HG03342 (cell line): ENCODE data around the gene GDPD5.

Experiments used
- ATAC-seq: cut with Tn5 transposase; IDR thresholded peaks from one replicate; pipeline ENCODE4 v1.9.1; 2021; ENCODE audit warnings: mild to moderate bottlenecking, moderate library complexity; ENCODE audit not compliant: unreplicated experiment

The GDPD5 gene

GRCh38 chr11:75558939-75559843, 33.5 kb upstream of the GDPD5 start:
- ATAC-seq, result no peak

GRCh38 chr11:75557666-75558494, 32.1 kb upstream of the GDPD5 start:
- ATAC-seq, result no peak

- ATAC-seq, result no peak
Measured at GRCh38 chr11:75556275-75556674, 30.5 kb upstream of the GDPD5 start.

GRCh38 chr11:75555079-75555811, 29.5 kb upstream of the GDPD5 start:
- ATAC-seq, result no peak

DNA sequence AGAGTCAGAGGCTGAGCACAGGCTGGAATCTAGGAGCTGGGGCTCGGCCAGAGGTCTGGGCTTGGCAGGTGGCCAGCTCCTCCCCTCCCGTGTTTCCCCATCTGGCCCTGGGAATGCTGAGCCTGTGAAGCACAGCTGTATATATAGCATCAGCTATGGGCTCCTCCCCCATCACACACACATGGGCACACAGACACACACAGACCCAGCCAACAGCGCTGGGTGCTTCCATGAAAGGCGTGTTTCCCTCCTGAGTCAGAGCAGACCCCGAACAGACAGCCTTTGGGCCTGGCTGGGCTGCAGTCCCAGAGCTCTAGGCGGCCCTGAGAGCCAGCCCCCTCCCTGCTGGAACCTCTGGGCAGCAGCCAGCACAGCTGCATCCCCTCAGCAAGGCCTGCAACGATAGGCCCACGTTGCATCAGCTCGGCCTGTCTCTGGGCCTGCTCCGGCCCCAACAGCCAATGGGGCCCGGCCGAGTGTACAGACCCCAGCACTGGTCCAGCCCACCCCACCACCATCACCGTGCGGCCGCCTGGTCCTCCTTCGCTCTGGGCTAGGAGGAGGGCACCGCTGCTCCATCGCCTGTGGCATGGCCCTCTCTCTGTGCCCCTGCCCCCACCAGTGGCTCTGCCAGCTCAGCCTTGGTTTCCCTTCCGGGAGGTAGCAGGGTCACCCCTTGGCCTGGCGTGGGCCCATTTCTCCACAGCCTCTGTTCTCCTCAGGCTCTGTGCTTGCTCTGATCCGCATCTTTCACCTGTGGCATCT, 28.7 kb upstream of the GDPD5 start:
- ATAC-seq, result no peak

DNA sequence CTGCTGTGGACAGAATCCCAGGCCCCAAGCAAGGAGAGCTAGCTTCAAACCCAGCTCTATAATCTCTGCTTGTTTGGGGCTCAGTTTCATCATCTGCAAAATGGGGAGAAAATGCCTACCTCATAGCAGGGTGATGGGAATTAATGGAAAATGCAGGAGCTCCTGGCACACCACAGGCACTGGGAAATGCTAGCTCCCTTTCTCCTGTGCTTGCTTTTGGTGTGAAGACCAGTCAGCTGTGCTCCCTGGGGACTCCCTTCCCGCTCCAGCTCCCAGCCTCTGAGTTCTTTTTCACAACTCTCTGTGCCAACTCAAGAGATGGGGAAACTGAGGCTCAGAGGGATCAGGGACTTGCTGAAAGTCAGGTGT, 28.1 kb upstream of the GDPD5 start:
- no peak for ATAC-seq

DNA sequence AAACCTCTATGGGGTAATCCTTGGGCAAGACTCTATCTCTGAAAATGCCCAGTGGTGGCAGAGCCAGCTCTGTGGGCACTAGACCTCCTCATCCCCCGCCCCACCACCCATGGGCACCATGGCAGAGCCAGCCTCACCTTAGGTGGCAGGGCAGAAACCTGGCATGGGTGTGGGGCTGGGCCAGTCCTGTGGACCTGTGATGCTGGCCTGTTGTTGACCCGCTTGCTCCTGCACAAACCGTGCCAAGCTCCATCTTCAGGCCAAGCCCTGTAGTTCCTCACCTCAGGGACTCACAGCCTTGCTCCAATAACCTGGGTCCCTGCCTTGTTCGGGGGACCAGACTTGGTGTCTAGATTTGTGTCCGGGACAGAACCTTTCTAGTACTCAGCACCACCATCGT, 27.4 kb upstream of the GDPD5 start:
- no peak for ATAC-seq

DNA sequence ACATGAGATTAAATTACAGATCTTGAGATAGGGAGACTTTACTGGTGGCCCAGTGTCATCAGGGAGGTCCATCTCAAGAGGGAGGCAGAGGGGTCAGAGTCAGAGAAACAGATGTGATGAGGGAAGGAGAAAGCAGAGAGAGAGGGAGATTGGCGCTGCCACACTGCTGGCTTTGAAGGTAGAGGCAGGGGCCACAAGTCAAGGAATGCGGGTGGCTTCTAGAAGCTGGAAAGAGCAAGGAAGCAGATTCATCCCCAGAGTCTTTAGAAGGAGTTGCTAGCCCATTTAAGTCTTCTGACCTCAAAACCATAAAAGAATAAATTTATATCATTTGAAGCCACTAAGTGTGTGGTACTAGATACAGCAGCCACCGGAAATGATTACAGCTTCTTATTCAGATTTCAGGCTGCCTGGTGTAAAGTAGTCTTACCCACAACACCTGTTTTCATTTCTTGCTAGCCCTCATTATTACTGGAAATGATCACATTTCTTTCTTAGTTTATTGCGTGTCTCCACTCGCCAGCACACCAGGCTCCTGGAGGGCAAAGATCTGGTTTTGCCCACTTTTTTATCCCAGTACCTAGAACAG, 23.7 kb upstream of the GDPD5 start:
- ATAC-seq, result no peak

- no peak for ATAC-seq
Measured at GRCh38 chr11:75548595-75549272, 23.0 kb upstream of the GDPD5 start.

DNA sequence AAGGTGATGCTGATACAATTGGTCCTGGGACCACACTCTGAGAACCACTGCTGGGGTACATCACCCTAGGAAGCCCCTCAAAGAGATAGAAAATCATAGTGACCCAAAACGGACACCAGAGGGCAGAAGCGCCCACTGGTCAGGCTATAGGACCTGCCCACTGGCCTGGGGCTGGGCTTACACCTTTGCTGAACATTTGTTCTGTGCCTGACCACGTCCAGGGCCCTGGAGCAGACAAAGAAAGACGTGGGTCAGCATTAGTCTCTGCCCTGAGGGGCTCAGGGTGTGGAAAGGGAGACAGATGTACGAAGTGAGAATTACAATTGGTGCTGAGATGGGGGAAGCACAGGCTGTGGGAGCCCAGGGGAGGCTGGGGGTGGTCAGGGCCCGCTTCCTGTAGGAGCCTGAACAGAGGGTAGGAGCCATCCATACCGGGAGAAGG, 21.9 kb upstream of the GDPD5 start:
- no peak for ATAC-seq

GRCh38 chr11:75547177-75547576, 21.4 kb upstream of the GDPD5 start:
- no peak for ATAC-seq

DNA sequence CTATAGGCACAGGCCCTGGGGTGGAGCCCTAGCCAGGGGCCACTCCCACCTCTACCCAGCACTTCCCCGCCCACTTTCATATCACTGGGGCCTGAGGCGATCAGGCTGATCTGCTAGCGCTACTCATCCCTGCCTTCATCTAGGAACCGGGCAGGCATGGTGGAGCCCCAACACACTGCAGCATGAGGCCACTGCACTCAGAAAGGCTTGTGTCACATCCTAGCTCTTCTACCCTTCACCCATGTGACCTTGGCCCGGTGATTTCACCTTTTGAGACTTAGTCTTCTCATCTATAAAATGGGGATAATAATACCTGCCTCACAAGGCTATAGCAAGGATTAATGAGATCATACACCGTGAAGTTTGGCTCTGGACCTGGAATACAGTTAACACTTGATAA, 18.1 kb upstream of the GDPD5 start:
- ATAC-seq, result no peak

- no peak for ATAC-seq
Measured at GRCh38 chr11:75542088-75542438, 16.3 kb upstream of the GDPD5 start.

- ATAC-seq, result no peak
Measured at GRCh38 chr11:75541193-75542087, 15.7 kb upstream of the GDPD5 start.

DNA sequence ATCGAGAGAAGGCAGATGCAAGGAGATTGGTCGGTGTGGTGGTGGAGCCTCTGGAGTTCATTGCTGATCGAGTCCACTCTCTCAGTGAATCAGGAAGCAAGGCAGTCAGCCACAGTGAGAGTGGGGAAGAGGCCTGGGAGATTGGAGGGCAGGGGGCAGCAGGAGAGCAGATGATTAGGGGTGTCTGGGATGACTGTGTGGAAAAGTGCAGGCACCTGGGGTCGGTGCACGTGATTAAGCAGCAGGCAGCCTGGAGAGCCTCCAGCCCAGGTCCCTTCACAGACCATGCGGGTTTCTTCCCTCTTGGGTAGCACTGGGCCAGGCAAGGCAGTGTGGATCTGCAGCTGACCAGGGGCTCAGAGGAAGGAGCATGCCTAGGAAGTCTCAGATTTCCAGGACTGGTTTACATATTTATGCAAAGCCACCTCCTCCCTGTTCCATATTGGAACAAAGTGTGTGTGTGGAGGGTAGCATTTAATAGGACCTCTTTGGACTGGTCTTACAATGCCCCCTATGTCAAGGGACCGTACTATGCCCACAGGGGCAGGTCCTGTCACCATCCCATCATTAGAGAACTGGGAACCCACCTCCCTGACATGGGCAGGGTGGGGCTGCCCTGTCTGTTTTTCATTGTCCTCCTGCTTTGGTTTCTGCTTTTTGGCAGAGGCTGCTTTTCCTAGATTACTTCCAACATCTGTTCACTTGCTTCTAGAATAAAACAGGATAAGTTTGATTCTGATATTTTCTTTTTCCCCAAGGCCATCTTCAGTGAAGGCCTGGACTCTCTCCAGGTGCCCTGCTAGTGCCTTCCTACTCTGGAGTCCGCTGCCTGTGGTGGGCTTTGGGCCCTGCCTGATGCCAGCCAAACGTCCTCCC, 14.0 kb upstream of the GDPD5 start:
- no peak for ATAC-seq

DNA sequence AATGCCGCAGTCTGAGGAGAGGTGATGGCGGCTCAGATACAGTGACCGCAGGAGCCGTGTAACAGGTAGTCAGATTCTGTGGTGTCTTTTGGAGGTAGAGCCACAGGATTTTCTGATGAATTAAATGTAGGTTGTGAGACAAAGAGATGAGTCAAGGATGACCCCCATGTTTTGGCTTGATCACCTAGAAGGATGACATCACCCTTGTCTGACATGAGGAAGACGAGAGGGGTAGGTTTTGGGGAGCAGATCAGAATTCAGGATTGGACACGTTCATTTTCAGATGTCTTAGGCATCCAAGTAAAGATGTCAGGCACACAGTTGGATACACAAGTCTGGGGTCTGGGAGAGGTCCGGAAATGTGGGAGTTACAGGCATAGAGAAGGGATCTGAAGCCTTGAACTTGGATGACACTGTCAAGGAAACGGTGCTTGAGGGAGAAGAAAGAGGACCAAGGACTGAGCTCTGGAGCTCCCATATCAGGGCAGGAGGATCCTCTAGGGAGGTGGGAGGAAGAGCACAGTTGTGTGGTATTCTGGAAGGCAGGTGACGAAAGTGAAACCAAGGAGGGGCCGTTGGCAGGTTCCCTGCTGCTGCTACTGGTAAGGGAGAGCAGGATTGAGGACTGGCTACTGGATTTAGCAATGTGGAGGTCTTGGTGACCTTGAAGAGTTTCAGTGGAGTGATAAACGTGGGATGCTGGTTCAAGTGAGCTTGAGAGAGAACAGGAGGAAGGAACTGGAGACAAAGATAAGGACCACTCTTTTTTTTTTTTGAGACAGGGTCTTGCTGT, 12.6 kb upstream of the GDPD5 start:
- no peak for ATAC-seq

DNA sequence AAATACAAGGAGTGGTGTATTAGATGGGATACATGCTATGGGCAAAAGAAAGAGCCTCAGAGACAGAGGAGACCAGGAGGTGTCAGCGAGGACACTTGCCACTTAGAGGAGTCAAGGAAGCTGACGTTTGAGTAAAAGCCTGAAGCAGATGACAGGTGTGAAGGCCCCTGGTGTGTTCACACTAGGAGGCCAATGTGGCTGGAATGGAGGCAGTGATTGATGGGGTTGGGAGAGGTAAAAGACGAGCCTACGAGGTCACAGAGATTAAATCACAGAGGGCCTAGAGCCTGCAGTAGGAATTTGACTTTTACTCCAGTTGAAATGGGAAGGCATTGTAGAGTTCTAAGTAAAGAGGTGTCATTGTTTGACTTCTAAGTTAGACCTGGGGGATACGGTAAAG, 12.0 kb upstream of the GDPD5 start:
- no peak for ATAC-seq
